ENCODE measurements around the gene YIPF5. TPM values are rescaled to one million over a fixed set of nuclear protein-coding genes. Genes with fewer than 3 reads are reported as not detected.

The YIPF5 gene
- total RNA-seq, 1 donor from 2014 or later, result 18.2 TPM

DNA sequence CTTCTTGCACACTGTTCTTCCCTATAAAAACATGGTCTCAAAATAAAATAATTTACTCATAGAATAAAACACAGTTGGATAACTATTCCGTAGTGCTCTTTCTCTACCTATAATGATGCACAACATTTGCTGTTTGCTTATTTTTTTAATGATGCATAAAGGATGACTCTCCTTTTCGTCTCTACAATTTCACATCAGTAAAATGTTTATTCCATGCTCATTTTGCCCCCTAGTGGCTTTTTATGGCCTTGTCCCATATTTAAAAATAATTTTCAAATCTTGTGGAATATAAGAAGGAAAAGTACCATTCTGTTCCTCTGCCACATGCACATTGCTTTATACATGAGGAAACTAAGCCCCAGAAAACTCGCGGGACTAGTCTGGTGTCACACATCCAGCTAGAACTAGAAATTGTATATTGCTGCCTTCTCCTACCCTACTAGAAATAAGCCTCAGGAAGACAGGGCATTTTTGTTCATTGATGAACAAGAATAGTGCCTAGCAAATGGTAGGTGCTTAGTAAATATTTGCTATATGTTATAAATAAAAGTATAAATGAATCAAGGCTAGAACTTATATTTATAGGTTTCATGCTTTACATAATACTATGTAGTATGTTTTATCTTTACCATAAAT lies 12.9 kb upstream of the YIPF5 start:
- DNase-seq (ENCODE audit: extremely low spot score in 2 of 2), result no peak
- intact Hi-C loops (cut with DNase I), result no loop called here
- no peaks in the 10 kb centered on the region for H3K36me3 ChIP-seq
- no peak overlapping the region for H3K27ac ChIP-seq
- no peaks in the 10 kb centered on the region for H3K27me3 ChIP-seq
- H3K4me3 ChIP-seq, result no peak overlapping the region
- H3K9me3 ChIP-seq, result no peaks in the 10 kb centered on the region
- peaks cover 9% of the 10 kb centered on the region for H3K4me1 ChIP-seq
- TF ChIP-seq POLR2AphosphoS5 (IDR thresholded peaks at IDR 0.05; ENCODE audit: insufficient read depth in 1 of 2, low read depth in 1 of 2) (no peak), POLR2A (IDR thresholded peaks at IDR 0.05) (no peak)
- TF ChIP-seq, protein P1, sequence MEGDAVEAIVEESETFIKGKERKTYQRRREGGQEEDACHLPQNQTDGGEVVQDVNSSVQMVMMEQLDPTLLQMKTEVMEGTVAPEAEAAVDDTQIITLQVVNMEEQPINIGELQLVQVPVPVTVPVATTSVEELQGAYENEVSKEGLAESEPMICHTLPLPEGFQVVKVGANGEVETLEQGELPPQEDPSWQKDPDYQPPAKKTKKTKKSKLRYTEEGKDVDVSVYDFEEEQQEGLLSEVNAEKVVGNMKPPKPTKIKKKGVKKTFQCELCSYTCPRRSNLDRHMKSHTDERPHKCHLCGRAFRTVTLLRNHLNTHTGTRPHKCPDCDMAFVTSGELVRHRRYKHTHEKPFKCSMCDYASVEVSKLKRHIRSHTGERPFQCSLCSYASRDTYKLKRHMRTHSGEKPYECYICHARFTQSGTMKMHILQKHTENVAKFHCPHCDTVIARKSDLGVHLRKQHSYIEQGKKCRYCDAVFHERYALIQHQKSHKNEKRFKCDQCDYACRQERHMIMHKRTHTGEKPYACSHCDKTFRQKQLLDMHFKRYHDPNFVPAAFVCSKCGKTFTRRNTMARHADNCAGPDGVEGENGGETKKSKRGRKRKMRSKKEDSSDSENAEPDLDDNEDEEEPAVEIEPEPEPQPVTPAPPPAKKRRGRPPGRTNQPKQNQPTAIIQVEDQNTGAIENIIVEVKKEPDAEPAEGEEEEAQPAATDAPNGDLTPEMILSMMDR (IDR thresholded peaks at IDR 0.05), result peak; percentile 33 to 41 (median 37)

DNA sequence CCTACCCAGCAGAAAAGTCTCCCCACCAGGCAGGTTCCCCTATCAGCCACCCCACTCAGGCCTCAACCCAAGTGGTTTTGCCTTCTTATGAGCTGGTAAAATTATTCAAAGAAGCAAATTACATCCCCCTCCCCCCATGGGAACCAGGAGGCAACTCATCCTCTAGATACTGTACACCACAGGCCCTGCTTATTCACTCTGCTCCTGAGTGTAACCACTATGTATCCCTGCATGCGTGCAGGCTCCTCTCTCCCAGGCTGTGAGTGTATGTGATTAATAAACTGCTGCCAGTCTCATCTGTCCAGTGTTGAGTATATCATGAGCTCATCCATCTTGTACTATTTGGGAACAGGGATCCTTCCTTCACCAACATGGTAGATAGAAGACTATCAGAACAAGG lies 8.8 kb upstream of the YIPF5 start:
- Histone ChIP-seq H3K36me3 (no peaks in the 10 kb centered on the region), H3K4me3 (no peak overlapping the region), H3K9me3 (no peaks in the 10 kb centered on the region), H3K27ac (no peak overlapping the region), H3K4me1 (no peaks in the 10 kb centered on the region), H3K27me3 (no peaks in the 10 kb centered on the region)
- TF ChIP-seq POLR2AphosphoS5 (IDR thresholded peaks at IDR 0.05; ENCODE audit: insufficient read depth in 1 of 2, low read depth in 1 of 2) (no peak), POLR2A (IDR thresholded peaks at IDR 0.05) (no peak)
- TF ChIP-seq, protein P1 (IDR thresholded peaks at IDR 0.05), result no peak
- intact Hi-C loops (cut with DNase I), result no loop called here
- no peak for DNase-seq (ENCODE audit: extremely low spot score in 2 of 2)

DNA sequence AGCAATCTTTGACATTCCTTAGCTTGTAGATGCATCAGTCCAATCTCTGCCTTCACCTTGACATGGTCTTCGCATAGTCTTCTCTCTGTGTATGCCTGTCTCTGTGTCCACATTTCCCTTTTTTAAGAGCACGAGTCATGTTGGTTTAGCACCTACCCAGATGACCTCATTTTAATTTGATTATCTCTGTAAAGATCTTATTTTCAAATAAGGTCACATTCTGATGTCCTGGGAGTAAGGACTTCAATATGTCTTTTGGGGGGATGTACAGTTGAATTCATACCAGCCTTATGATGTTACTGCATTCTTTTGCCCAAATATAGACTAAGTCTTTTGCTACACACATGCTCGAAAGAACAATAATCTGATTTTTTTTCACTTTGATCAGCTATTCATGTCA lies 7.1 kb upstream of the YIPF5 start:
- Histone ChIP-seq H3K4me3 (no peak overlapping the region), H3K36me3 (no peaks in the 10 kb centered on the region), H3K9me3 (no peaks in the 10 kb centered on the region), H3K27me3 (no peaks in the 10 kb centered on the region), H3K27ac (no peak overlapping the region), H3K4me1 (no peaks in the 10 kb centered on the region)
- TF ChIP-seq POLR2A (IDR thresholded peaks at IDR 0.05) (no peak), POLR2AphosphoS5 (IDR thresholded peaks at IDR 0.05; ENCODE audit: insufficient read depth in 1 of 2, low read depth in 1 of 2) (no peak)
- TF ChIP-seq, protein P1 (IDR thresholded peaks at IDR 0.05), result no peak
- DNase-seq (ENCODE audit: extremely low spot score in 2 of 2), result no peak
- intact Hi-C loops (cut with DNase I), result no loop called here

DNA sequence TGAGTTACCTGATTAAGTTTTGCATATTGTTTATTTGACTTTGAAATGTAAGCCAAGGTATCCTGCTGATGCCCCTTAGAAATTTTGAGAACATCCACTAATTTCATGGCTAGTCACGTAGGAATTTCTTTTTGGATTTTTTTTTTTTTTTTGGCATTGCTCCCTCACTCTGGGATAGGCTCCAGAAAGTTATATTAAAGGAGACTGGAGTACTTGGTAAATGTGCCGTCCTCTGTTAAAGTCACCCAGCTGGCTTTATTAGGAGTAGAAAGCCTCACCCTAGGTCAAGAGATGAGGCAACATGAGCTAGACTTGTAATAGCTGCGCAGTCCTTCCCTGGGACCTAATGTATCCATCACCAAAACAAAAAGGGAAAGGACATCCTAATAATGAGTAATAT lies 3.3 kb upstream of the YIPF5 start:
- H3K36me3 ChIP-seq, result peaks cover 0 to 1% of the 10 kb centered on the region in 2 donors
- intact Hi-C loops (cut with DNase I), result no loop called here
- H3K9me3 ChIP-seq, result no peaks in the 10 kb centered on the region
- H3K4me3 ChIP-seq, result no peak overlapping the region
- no peaks in the 10 kb centered on the region for H3K27me3 ChIP-seq
- H3K4me1 ChIP-seq, result peaks cover 11% of the 10 kb centered on the region
- no peak overlapping the region for H3K27ac ChIP-seq
- no peak for TF ChIP-seq POLR2A (IDR thresholded peaks at IDR 0.05)
- TF ChIP-seq, protein P1 (IDR thresholded peaks at IDR 0.05), result no peak
- TF ChIP-seq POLR2AphosphoS5 (IDR thresholded peaks at IDR 0.05; ENCODE audit: insufficient read depth in 1 of 2, low read depth in 1 of 2), result no peak
- no peak for DNase-seq (ENCODE audit: extremely low spot score in 2 of 2)

DNA sequence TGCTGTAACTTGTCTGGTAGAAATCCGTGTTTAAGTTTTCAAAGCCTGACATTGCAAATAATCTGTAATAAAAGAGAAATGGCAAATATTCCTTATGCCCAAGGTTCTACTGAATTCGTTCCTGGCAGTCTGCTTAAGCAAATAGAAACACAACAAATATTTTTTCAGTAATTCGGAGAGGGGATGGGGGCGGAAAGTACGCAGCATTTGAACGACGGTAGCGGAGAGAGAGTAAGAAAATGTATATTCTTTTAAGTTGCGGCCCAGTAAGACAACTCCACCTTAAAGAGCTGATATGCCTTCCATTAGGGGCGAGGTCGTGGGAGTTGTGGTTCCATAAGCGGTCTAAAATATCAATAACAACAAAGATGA lies 569 bp downstream of the YIPF5 start:
- H3K4me3 ChIP-seq, result peak overlapping the region; percentile 77 to 79
- H3K36me3 ChIP-seq, result peaks cover 5 to 17% of the 10 kb centered on the region in 2 donors
- H3K4me1 ChIP-seq, result peaks cover 25% of the 10 kb centered on the region
- intact Hi-C loops (cut with DNase I), result no loop called here
- peak overlapping the region; percentile 66 for H3K27ac ChIP-seq
- TF ChIP-seq POLR2A (IDR thresholded peaks at IDR 0.05) (no peak), POLR2AphosphoS5 (IDR thresholded peaks at IDR 0.05; ENCODE audit: insufficient read depth in 1 of 2, low read depth in 1 of 2) (no peak)
- TF ChIP-seq, protein P1 (IDR thresholded peaks at IDR 0.05), result no peak
- H3K9me3 ChIP-seq, result no peaks in the 10 kb centered on the region
- H3K27me3 ChIP-seq, result no peaks in the 10 kb centered on the region
- DNase-seq (ENCODE audit: extremely low spot score in 2 of 2), result no peak

Measured in vagina (tissue), 2 donors.